ENCODE measurements around the gene ACTA1. TPM values are rescaled to one million over a fixed set of nuclear protein-coding genes. Genes with fewer than 3 reads are reported as not detected.
A peak's percentile ranks its signal among the peaks of the same experiment; 100 is the strongest.

ACTA1 gene
- polyA plus RNA-seq, 2 of the 4 experiments (the other 2 are of a cell fraction): 0.16 to 0.25 TPM

- TF ChIP-seq HEYL (CRISPR knock-in tag; IDR thresholded peaks at IDR 0.05): no peak
- no peak for TF ChIP-seq HES2 (IDR thresholded peaks at IDR 0.05)
- TF ChIP-seq POLR2A (IDR thresholded peaks at IDR 0.05; ENCODE audit: low read length): no peak
- TF ChIP-seq PBX3 (IDR thresholded peaks at IDR 0.05): no peak
- no peak for TF ChIP-seq PHF8 (IDR thresholded peaks at IDR 0.05; ENCODE audit: borderline replicate concordance, low read depth)
- TF ChIP-seq FOSB (CRISPR knock-in tag; IDR thresholded peaks at IDR 0.05): no peak
- TF ChIP-seq, protein P1, sequence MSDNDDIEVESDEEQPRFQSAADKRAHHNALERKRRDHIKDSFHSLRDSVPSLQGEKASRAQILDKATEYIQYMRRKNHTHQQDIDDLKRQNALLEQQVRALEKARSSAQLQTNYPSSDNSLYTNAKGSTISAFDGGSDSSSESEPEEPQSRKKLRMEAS (IDR thresholded peaks at IDR 0.05): no peak
- TF ChIP-seq KDM1A (IDR thresholded peaks at IDR 0.05; ENCODE audit: low read depth): no peak
- TF ChIP-seq ZC3H11A (IDR thresholded peaks at IDR 0.05): no peak
- no peak for TF ChIP-seq NPAS2 (CRISPR knock-in tag; IDR thresholded peaks at IDR 0.05; ENCODE audit: borderline replicate concordance)
- TF ChIP-seq FOSL2 (IDR thresholded peaks at IDR 0.05): no peak
- no peak for TF ChIP-seq FOSL2 (CRISPR knock-in tag; IDR thresholded peaks at IDR 0.05)
- no peak for TF ChIP-seq RARB (CRISPR knock-in tag; IDR thresholded peaks at IDR 0.05)
- no peak for TF ChIP-seq ZNF302 (CRISPR knock-in tag; IDR thresholded peaks at IDR 0.05)
- CTCF ChIA-PET: interaction anchor here (1.5 to 4.8 kb wide), 3 partner anchors 9 to 806 kb away, joined by 5 to 34 read pairs (median 7); no protein-coding TSS in a partner anchor
- H3K9me3 ChIP-seq: no peaks in the 10 kb centered on the region
- no peak overlapping the region for H3K4me2 ChIP-seq
- DNase-seq (ENCODE audit: low read depth in 1 of 2, low spot score in 1 of 2) (no peak), FAIRE-seq (no peak), ATAC-seq (no peak)
- no peaks in the 10 kb centered on the region for H3K4me1 ChIP-seq
- POLR2A ChIA-PET: no interaction called here
- H3K4me3 ChIP-seq: no peak overlapping the region
- no peak overlapping the region for H3K27ac ChIP-seq
- 88% methylated on average over 3 of the region's 3 CpGs for WGBS (ENCODE audit: missing lambda C conversion rate)
These were observed 37.3 kb upstream of the ACTA1 start for GRCh38 chr1:229471175-229471574.

DNA sequence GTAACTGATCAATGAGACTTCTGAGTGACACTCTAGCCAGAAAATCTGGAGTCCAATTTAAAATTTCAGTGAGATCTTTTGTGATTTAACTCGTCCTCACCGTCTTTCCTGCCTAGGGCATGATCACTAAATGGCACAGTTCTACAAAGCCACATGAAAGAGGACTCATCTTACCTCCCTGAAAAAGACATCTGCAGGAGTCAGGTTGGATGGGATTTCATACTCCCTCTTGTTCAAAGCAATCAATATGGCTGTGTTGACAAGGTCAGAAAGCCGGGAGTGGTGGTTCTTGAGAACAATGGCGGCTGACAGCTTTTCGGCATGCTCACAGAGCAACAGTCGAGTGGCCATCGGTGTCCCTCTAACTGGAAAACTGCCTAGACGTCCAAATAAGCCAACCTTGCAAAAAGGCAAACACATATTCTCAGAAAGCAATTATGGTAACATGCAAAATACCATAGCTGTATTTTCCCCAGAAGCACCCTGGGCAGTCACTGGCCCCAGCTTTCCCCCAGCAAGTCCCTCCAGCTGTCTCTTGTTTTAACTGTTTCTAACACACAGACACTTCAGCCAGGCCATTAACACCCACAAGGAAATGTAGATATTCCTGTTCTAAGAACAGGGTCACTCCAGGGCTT lies 36.6 kb upstream of the ACTA1 start:
- no peak overlapping the region for H3K4me2 ChIP-seq
- TF ChIP-seq SREBF2 (IDR thresholded peaks at IDR 0.05) (no peak), RFX5 (IDR thresholded peaks at IDR 0.05) (no peak), CEBPB (IDR thresholded peaks at IDR 0.05) (no peak), RAD21 (conservative IDR thresholded peaks at IDR 0.05 in 1 of 2, IDR thresholded peaks at IDR 0.05 in 1 of 2) (no peak), MAFK (IDR thresholded peaks at IDR 0.05; ENCODE audit: partially characterized antibody) (peak; percentile 33), FOSL2 (IDR thresholded peaks at IDR 0.05) (no peak), FOSL2 (CRISPR knock-in tag; IDR thresholded peaks at IDR 0.05) (no peak), EHMT2 (IDR thresholded peaks at IDR 0.05; ENCODE audit: low read depth) (no peak), NR3C1 (IDR thresholded peaks at IDR 0.05) (no peak)
- H3K27ac ChIP-seq: no peak overlapping the region
- no peak for ATAC-seq
- no peaks in the 10 kb centered on the region for H3K4me1 ChIP-seq
- DNase-seq (ENCODE audit: low read depth in 1 of 2, low spot score in 1 of 2): no peak
- FAIRE-seq: no peak
- ChIA-PET POLR2A (no interaction called here), CTCF (interaction anchor here (1.5 to 4.8 kb wide), 3 partner anchors 9 to 805 kb away, joined by 5 to 34 read pairs (median 7); no protein-coding TSS in a partner anchor)
- H3K9me3 ChIP-seq: no peaks in the 10 kb centered on the region
- H3K4me3 ChIP-seq: no peak overlapping the region
- WGBS (ENCODE audit: missing lambda C conversion rate): 87% methylated on average over 8 of the region's 8 CpGs

DNA sequence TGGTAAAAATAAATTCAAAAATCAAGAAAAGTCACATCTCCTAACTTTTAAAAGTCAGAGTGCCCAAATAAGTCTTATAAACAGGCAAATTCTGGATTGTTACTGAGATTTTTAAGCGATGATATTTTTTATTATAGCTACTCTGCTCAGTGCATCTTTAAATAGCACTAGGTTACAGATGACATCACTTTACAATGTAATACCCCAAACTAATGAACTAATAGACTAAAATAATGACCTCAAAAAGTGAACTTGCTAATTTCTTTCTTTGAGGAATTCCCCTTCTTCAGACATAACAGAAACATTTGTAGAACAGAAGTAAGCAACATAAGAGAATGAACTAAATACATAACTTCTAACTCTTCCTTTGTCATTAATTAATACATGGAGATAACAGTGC lies 33.0 kb upstream of the ACTA1 start:
- TF ChIP-seq SREBF2 (IDR thresholded peaks at IDR 0.05) (no peak), SMC3 (IDR thresholded peaks at IDR 0.05) (no peak), ZSCAN20 (CRISPR knock-in tag; IDR thresholded peaks at IDR 0.05) (no peak), RNF2 (IDR thresholded peaks at IDR 0.05; ENCODE audit: borderline replicate concordance, low read depth) (no peak)
- TF ChIP-seq, protein P2, sequence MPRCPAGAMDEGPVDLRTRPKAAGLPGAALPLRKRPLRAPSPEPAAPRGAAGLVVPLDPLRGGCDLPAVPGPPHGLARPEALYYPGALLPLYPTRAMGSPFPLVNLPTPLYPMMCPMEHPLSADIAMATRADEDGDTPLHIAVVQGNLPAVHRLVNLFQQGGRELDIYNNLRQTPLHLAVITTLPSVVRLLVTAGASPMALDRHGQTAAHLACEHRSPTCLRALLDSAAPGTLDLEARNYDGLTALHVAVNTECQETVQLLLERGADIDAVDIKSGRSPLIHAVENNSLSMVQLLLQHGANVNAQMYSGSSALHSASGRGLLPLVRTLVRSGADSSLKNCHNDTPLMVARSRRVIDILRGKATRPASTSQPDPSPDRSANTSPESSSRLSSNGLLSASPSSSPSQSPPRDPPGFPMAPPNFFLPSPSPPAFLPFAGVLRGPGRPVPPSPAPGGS (IDR thresholded peaks at IDR 0.05): no peak
- no peak for DNase-seq (ENCODE audit: low read depth in 1 of 2, low spot score in 1 of 2)
- H3K27ac ChIP-seq: no peak overlapping the region
- H3K4me2 ChIP-seq: no peak overlapping the region
- FAIRE-seq: peak; percentile 28
- CTCF ChIA-PET: interaction anchor here (1.4 to 4.8 kb wide), 2 partner anchors 14 to 16 kb away, joined by 5 to 34 read pairs; no protein-coding TSS in a partner anchor
- WGBS (ENCODE audit: missing lambda C conversion rate): 89% methylated on average over 1 of the region's 1 CpG
- H3K4me1 ChIP-seq: no peaks in the 10 kb centered on the region
- ATAC-seq: no peak
- POLR2A ChIA-PET: no interaction called here
- H3K9me3 ChIP-seq: no peaks in the 10 kb centered on the region
- no peak overlapping the region for H3K4me3 ChIP-seq
